Activated gamma-delta T cell (primary cell): ENCODE results near the gene MRPS12.
A peak's percentile ranks its signal among the peaks of the same experiment; 100 is the strongest.

Experiments
- DNase-seq: peaks from one replicate; lab custom pipeline; 2025; lab: John Stamatoyannopoulos, UW

MRPS12 gene

GRCh38 chr19:38911388-38912001 is 19.2 kb upstream of the MRPS12 start:
- no peak for DNase-seq

- DNase-seq, result no peak
These were observed 17.9 kb upstream of the MRPS12 start for GRCh38 chr19:38912600-38913514.

- no peak for DNase-seq
These were observed 16.8 kb upstream of the MRPS12 start for GRCh38 chr19:38913958-38914357.

GRCh38 chr19:38915329-38916321 is 15.1 kb upstream of the MRPS12 start:
- DNase-seq, result no peak

GRCh38 chr19:38917516-38917915 is 13.2 kb upstream of the MRPS12 start:
- DNase-seq, result no peak

GRCh38 chr19:38917921-38918491 is 12.7 kb upstream of the MRPS12 start:
- DNase-seq, result no peak

- no peak for DNase-seq
These were observed 12.2 kb upstream of the MRPS12 start for GRCh38 chr19:38918526-38918925.

GRCh38 chr19:38919837-38920601 is 10.7 kb upstream of the MRPS12 start:
- no peak for DNase-seq

- no peak for DNase-seq
These were observed 9.9 kb upstream of the MRPS12 start for GRCh38 chr19:38920602-38921419.

- no peak for DNase-seq
These were observed 9.1 kb upstream of the MRPS12 start for GRCh38 chr19:38921420-38922274.

GRCh38 chr19:38922482-38922881 is 8.3 kb upstream of the MRPS12 start:
- DNase-seq, result no peak

GRCh38 chr19:38924388-38924787 is 6.4 kb upstream of the MRPS12 start:
- no peak for DNase-seq

- DNase-seq, result no peak
These were observed 2.2 kb upstream of the MRPS12 start for GRCh38 chr19:38928391-38929001.

- DNase-seq, result peak; percentile 87
These were observed 592 bp upstream of the MRPS12 start, which contains the start of gene SARS2 for GRCh38 chr19:38929929-38930775. Gene SARS2, minus strand, starts transcription at chr19:38930763. Its CDS starts 27 bp downstream, at chr19:38930736.

GRCh38 chr19:38931521-38931793 is 713 bp downstream of the MRPS12 start:
- no peak for DNase-seq

GRCh38 chr19:38932425-38933179 is 1.9 kb downstream of the MRPS12 start:
- DNase-seq, result no peak

- DNase-seq, result no peak
These were observed 2.8 kb downstream of the MRPS12 start for GRCh38 chr19:38933544-38933943.
